Measurements from ENCODE around the gene AGMAT. TPM values are rescaled to one million over a fixed set of nuclear protein-coding genes. Genes with fewer than 3 reads are reported as not detected.

AGMAT gene
- total and polyA plus RNA-seq, 2 donors from 2014 or later = 6.2 to 119 TPM

DNA sequence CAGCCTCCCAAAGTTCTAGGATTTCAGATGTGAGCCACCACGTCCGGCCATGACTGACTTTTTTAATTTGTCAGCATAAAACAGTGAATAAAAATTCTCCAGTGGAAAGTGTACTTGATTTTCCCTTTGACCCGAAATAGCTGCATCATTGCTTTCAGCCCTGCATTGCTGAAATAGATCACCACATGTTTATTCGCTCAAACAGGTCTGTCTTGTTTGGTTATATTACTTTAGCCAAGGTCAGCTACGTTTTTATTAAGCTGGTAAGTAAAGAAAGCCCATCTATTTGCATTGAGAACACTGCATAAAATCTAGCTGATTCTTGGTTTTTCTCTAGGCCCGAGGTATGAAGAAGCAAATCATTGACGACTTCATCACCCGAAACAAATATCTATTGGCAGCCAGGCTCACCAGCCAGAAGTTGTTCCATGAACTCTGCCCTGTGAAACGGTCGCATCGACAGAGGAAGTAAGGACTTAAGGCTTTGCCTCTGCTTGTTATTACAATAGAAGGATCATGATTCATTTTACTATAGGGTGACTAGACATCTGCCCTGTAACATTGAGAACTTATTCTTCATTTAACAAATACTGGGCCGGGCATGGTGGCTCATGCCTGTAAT lies 25.6 kb downstream of the AGMAT start:
- TF ChIP-seq, protein P1, sequence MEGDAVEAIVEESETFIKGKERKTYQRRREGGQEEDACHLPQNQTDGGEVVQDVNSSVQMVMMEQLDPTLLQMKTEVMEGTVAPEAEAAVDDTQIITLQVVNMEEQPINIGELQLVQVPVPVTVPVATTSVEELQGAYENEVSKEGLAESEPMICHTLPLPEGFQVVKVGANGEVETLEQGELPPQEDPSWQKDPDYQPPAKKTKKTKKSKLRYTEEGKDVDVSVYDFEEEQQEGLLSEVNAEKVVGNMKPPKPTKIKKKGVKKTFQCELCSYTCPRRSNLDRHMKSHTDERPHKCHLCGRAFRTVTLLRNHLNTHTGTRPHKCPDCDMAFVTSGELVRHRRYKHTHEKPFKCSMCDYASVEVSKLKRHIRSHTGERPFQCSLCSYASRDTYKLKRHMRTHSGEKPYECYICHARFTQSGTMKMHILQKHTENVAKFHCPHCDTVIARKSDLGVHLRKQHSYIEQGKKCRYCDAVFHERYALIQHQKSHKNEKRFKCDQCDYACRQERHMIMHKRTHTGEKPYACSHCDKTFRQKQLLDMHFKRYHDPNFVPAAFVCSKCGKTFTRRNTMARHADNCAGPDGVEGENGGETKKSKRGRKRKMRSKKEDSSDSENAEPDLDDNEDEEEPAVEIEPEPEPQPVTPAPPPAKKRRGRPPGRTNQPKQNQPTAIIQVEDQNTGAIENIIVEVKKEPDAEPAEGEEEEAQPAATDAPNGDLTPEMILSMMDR (IDR thresholded peaks at IDR 0.05; ENCODE audit: borderline replicate concordance, extremely low read depth, insufficient read depth) = no peak
- peak overlapping the region; percentile 59 to 79 for H3K27ac ChIP-seq (ENCODE audit: low read depth in 2 of 2, low read length in 2 of 2)
- intact Hi-C loops (cut with DNase I) = no loop called here

DNA sequence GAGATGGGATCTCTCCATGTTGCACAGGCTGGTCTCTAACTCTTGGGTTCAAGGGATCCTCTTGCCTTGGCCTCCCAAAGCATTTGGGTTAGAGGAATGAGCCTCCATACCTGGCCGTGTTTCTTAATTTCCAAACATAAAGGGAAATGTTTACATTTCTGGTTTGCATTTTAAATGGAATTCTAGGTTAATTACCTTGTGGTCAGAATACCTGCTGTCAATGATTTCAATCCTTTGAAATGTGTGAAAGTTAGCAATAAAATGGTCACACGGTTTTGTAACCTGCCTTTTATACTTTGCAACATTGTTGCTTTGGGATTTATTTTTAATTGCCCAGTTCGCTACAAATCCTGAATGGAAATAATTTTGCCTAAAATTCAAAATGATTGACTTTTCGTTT lies 26.3 kb downstream of the AGMAT start:
- intact Hi-C loops (cut with DNase I) = no loop called here
- FAIRE-seq (no peak), DNase-seq (no peak)
- peak overlapping the region; percentile 59 to 79 for H3K27ac ChIP-seq (ENCODE audit: low read depth in 2 of 2, low read length in 2 of 2)
- no peak overlapping the region for H3K4me3 ChIP-seq (ENCODE audit: low read length in 3 of 3)
- H3K36me3 ChIP-seq (ENCODE audit: control insufficient read depth in 2 of 3, insufficient read depth in 3 of 3, low read length in 3 of 3) = peaks cover 5 to 13% (median 11%) of the 10 kb centered on the region in 3 donors
- TF ChIP-seq, protein P1 (IDR thresholded peaks at IDR 0.05; ENCODE audit: borderline replicate concordance, extremely low read depth, insufficient read depth) = no peak
- H3K4me1 ChIP-seq (ENCODE audit: control insufficient read depth in 2 of 3, insufficient read depth in 2 of 3, low read depth in 1 of 3, low read length in 3 of 3) = peaks cover 0 to 2% (median 0%) of the 10 kb centered on the region in 3 donors
- no peaks in the 10 kb centered on the region for H3K9me3 ChIP-seq (ENCODE audit: control insufficient read depth in 2 of 3, insufficient read depth in 1 of 3, low read length in 3 of 3)
- H3K9ac ChIP-seq (ENCODE audit: low read length in 3 of 3) = no peak overlapping the region
- H3K27me3 ChIP-seq (ENCODE audit: control insufficient read depth, insufficient read depth, low read length) = no peaks in the 10 kb centered on the region

More for the DNA sequence above, 25.6 kb downstream of the AGMAT start:
- Histone ChIP-seq H3K36me3 (ENCODE audit: control insufficient read depth in 2 of 3, insufficient read depth in 3 of 3, low read length in 3 of 3) (peaks cover 7 to 14% (median 13%) of the 10 kb centered on the region in 3 donors), H3K4me3 (ENCODE audit: low read length in 3 of 3) (no peak overlapping the region), H3K27me3 (ENCODE audit: control insufficient read depth, insufficient read depth, low read length) (no peaks in the 10 kb centered on the region), H3K9me3 (ENCODE audit: control insufficient read depth in 2 of 3, insufficient read depth in 1 of 3, low read length in 3 of 3) (no peaks in the 10 kb centered on the region), H3K9ac (ENCODE audit: low read length in 3 of 3) (no peak overlapping the region), H3K4me1 (ENCODE audit: control insufficient read depth in 2 of 3, insufficient read depth in 2 of 3, low read depth in 1 of 3, low read length in 3 of 3) (peaks cover 0 to 2% (median 0%) of the 10 kb centered on the region in 3 donors)
- FAIRE-seq (peak; percentile 66), DNase-seq (peak in 3 of 5 donors; percentile 34 to 63 (median 39))

DNA sequence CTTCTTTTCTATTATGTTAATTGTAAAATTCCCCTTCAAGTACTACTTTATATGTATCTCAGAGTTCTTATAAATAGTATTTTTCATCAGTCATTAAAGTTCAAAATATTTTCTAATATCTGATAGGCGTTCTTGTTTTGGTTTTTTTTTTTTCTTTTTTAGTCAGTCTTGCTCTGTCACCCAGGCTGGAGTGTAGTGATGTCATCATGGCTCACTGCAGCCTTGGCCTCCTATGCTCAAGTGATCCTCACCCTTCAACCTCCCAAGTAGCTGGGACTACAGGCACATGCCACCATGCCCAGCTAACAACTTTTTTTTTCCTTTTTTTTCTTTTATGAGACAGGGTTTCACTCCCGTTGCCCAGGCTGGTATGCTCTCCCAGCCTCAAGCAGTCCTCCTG lies 27.3 kb downstream of the AGMAT start:
- H3K9me3 ChIP-seq (ENCODE audit: control insufficient read depth in 2 of 3, insufficient read depth in 1 of 3, low read length in 3 of 3) = no peaks in the 10 kb centered on the region
- no peak overlapping the region for H3K9ac ChIP-seq (ENCODE audit: low read length in 3 of 3)
- peaks cover 5 to 11% (median 11%) of the 10 kb centered on the region in 3 donors for H3K36me3 ChIP-seq (ENCODE audit: control insufficient read depth in 2 of 3, insufficient read depth in 3 of 3, low read length in 3 of 3)
- no peak for FAIRE-seq
- peak overlapping the region in 1 of 2 donors; percentile 16 for H3K27ac ChIP-seq (ENCODE audit: low read depth in 2 of 2, low read length in 2 of 2)
- no peaks in the 10 kb centered on the region for H3K27me3 ChIP-seq (ENCODE audit: control insufficient read depth, insufficient read depth, low read length)
- H3K4me3 ChIP-seq (ENCODE audit: low read length in 3 of 3) = no peak overlapping the region
- DNase-seq = no peak
- intact Hi-C loops (cut with DNase I) = no loop called here
- TF ChIP-seq, protein P1 (IDR thresholded peaks at IDR 0.05; ENCODE audit: borderline replicate concordance, extremely low read depth, insufficient read depth) = no peak
- H3K4me1 ChIP-seq (ENCODE audit: control insufficient read depth in 2 of 3, insufficient read depth in 2 of 3, low read depth in 1 of 3, low read length in 3 of 3) = peaks cover 0 to 2% (median 0%) of the 10 kb centered on the region in 3 donors

All from kidney (tissue), 14 donors.